HL-60 (cell line): Measurements from ENCODE around the gene CMPK2.

Source experiments
- DNase-seq, 2 experiments: peaks; one replicate each; pipeline ENCODE4 v3.0.0-alpha.2; 2010 to 2020; ENCODE audit warnings: low read depth in 1 of 2, low spot score in 1 of 2
- H3K27ac ChIP-seq: fragments of 250-450 bp; sonication (Bioruptor Pico); replicated peaks from 2 replicates; pipeline ENCODE4 v1.5.1; 2020; ENCODE audit warnings: mild to moderate bottlenecking, moderate library complexity
- H3K27me3 ChIP-seq: fragments of 250-450 bp; sonication (Bioruptor Pico); 2 replicates; pipeline ENCODE4 v1.5.1; 2021; ENCODE audit warnings: mild to moderate bottlenecking, moderate library complexity; ENCODE audit not compliant: insufficient read depth, poor library complexity, severe bottlenecking
- H3K4me3 ChIP-seq: replicated peaks from 2 replicates; pipeline ENCODE4 v1.5.1; 2011; ENCODE audit warnings: mild to moderate bottlenecking, control low read depth, low read length; ENCODE audit not compliant: insufficient read depth
- GABPA ChIP-seq: IDR thresholded peaks from 2 replicates; pipeline ENCODE4 v1.6.1; 2012; ENCODE audit warnings: low read depth
- POLR2AphosphoS5 ChIP-seq: IDR thresholded peaks from 2 replicates; pipeline ENCODE4 v1.6.1; 2012; ENCODE audit warnings: low read depth
- SPI1 ChIP-seq: IDR thresholded peaks from 2 replicates; pipeline ENCODE4 v1.6.1; 2012; ENCODE audit warnings: low read depth, mild to moderate bottlenecking, borderline replicate concordance
- TF ChIP-seq, protein P1 (sequence below): IDR thresholded peaks from 2 replicates; pipeline ENCODE4 v1.6.1; 2012; ENCODE audit warnings: low read depth; ENCODE audit not compliant: insufficient replicate concordance
- TF ChIP-seq, protein P2 (sequence below): IDR thresholded peaks from one replicate; pipeline ENCODE4 v1.5.1; 2011; ENCODE audit warnings: low read length, control low read depth, inconsistent platforms; ENCODE audit not compliant: insufficient read depth

CMPK2 gene

DNA sequence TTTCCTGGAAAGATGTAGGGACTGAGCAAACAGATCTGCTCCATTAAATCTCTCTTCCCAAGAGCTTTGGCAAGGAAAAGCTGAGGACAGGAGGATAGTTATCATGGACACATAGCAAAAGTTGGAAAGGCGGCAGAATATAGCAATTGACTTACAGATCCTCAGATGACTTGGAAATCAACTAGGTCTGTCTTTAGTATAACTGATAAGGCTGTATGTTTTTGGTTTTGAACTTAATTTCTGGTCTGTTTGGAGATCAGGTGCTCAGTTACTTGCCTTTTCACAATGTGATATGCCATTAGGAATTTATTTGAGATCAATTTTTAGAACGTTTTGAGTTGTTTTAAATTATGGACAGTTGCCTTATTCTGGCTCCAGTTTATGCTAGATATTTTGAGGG is 19.8 kb upstream of the CMPK2 start:
- H3K27me3 ChIP-seq = no peaks in the 10 kb centered on the region
- no peak overlapping the region for H3K4me3 ChIP-seq
- no peak for DNase-seq
- H3K27ac ChIP-seq = no peak overlapping the region
- TF ChIP-seq, protein P1, sequence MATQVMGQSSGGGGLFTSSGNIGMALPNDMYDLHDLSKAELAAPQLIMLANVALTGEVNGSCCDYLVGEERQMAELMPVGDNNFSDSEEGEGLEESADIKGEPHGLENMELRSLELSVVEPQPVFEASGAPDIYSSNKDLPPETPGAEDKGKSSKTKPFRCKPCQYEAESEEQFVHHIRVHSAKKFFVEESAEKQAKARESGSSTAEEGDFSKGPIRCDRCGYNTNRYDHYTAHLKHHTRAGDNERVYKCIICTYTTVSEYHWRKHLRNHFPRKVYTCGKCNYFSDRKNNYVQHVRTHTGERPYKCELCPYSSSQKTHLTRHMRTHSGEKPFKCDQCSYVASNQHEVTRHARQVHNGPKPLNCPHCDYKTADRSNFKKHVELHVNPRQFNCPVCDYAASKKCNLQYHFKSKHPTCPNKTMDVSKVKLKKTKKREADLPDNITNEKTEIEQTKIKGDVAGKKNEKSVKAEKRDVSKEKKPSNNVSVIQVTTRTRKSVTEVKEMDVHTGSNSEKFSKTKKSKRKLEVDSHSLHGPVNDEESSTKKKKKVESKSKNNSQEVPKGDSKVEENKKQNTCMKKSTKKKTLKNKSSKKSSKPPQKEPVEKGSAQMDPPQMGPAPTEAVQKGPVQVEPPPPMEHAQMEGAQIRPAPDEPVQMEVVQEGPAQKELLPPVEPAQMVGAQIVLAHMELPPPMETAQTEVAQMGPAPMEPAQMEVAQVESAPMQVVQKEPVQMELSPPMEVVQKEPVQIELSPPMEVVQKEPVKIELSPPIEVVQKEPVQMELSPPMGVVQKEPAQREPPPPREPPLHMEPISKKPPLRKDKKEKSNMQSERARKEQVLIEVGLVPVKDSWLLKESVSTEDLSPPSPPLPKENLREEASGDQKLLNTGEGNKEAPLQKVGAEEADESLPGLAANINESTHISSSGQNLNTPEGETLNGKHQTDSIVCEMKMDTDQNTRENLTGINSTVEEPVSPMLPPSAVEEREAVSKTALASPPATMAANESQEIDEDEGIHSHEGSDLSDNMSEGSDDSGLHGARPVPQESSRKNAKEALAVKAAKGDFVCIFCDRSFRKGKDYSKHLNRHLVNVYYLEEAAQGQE = no peak
- TF ChIP-seq, protein P2, sequence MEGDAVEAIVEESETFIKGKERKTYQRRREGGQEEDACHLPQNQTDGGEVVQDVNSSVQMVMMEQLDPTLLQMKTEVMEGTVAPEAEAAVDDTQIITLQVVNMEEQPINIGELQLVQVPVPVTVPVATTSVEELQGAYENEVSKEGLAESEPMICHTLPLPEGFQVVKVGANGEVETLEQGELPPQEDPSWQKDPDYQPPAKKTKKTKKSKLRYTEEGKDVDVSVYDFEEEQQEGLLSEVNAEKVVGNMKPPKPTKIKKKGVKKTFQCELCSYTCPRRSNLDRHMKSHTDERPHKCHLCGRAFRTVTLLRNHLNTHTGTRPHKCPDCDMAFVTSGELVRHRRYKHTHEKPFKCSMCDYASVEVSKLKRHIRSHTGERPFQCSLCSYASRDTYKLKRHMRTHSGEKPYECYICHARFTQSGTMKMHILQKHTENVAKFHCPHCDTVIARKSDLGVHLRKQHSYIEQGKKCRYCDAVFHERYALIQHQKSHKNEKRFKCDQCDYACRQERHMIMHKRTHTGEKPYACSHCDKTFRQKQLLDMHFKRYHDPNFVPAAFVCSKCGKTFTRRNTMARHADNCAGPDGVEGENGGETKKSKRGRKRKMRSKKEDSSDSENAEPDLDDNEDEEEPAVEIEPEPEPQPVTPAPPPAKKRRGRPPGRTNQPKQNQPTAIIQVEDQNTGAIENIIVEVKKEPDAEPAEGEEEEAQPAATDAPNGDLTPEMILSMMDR = no peak
- no peak for TF ChIP-seq SPI1
- TF ChIP-seq POLR2AphosphoS5 = no peak
- TF ChIP-seq GABPA = no peak

DNA sequence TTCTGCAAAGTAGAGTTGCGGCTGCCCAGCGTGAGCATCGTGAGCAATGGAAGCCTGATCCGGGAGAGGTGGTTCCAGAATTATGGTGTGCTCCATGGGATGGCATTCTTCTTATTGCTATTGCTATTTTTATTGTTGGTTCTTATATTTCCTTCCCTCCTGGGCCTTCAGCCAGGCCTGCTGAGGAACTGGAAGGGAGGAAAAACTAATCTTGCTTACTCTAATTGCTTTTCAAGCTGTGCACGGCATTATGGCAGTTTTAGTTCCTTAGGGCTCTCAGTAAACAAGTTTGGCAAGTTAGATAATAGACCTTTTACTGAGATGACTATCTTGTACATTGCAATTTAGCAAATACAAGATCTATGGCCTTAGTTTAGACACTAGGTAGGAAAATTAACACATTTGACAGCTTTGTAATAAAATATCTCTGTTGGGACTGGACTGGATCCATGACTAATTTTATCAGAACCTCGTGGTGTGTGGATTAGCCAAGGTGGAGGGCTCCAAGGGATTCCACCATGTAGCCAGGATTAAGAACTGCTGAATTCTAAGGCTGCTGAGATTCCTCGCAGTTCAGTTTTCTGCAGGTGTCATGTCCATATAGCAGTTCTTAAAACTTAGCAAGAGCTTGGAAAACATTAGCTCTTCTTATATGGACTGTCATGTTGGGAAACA is 17.9 kb upstream of the CMPK2 start:
- no peaks in the 10 kb centered on the region for H3K27me3 ChIP-seq
- DNase-seq = no peak
- TF ChIP-seq SPI1 (no peak), GABPA (no peak), POLR2AphosphoS5 (no peak)
- TF ChIP-seq, protein P1 = no peak
- TF ChIP-seq, protein P2 = no peak
- H3K27ac ChIP-seq = no peak overlapping the region
- H3K4me3 ChIP-seq = no peak overlapping the region

DNA sequence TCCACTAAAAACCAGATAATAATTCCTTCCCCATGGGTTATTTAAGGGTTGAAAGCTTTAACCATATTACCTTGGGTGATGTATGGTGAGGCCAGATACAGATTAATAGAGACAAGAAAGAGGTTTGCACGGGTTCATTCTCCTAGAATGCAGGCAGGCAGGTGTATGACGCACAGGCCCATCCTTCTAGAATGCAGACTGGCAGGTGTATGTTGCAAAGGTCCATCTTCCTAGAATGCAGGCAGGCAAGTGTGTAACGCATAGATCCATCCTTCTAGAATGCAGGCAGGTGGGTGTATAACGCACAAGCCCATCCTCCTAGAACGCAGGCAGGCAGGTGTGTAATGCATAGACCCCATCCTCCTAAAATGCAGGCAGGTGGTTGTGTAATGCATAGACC is 15.8 kb upstream of the CMPK2 start:
- no peak for DNase-seq
- Histone ChIP-seq H3K27me3 (no peaks in the 10 kb centered on the region), H3K27ac (no peak overlapping the region), H3K4me3 (no peak overlapping the region)
- TF ChIP-seq SPI1 = no peak
- TF ChIP-seq GABPA = no peak

DNA sequence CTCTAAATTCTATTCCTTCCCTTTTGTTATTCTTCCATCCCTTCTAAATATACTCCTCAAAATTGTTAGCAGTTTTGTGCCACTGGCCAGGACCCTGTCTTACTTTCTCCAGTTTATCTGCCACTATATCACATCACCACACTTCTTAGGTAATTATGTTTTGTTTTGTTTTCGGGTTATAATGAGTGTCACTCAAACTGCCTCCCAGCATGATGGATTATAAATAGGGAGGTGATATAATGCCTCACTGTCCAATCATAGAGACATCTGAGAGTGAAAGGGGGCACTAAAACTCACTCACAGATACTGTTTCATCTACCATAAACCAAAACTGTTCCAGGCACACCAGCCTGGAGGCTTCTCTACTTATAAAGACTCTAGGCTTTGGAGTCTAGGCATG is 15.3 kb upstream of the CMPK2 start:
- TF ChIP-seq, protein P2 = no peak
- no peak for TF ChIP-seq SPI1
- TF ChIP-seq, protein P1 = no peak
- TF ChIP-seq POLR2AphosphoS5 = no peak
- Histone ChIP-seq H3K4me3 (no peak overlapping the region), H3K27ac (no peak overlapping the region), H3K27me3 (no peaks in the 10 kb centered on the region)
- DNase-seq = no peak
